ENCODE data around the gene FXN. TPM values are rescaled to one million over a fixed set of nuclear protein-coding genes. Genes with fewer than 3 reads are reported as not detected.
A peak's percentile ranks its signal among the peaks of the same experiment; 100 is the strongest.

Gene FXN
- total RNA-seq, 1 donor from 2014 or later: 22.7 TPM

- Histone ChIP-seq H3K4me3 (ENCODE audit: insufficient read depth, low read depth, low read length) (no peak overlapping the region), H3K9ac (ENCODE audit: low read length) (no peak overlapping the region), H2AFZ (ENCODE audit: low read depth, low read length) (no peak overlapping the region), H3K36me3 (ENCODE audit: insufficient read depth, low read length) (no peaks in the 10 kb centered on the region), H3K27me3 (ENCODE audit: insufficient read depth, low read length) (no peaks in the 10 kb centered on the region), H3K79me2 (ENCODE audit: insufficient read depth, low read length) (no peaks in the 10 kb centered on the region), H3K4me2 (ENCODE audit: low read length) (no peak overlapping the region), H3K4me1 (ENCODE audit: insufficient read depth, low read length) (no peaks in the 10 kb centered on the region), H3K27ac (ENCODE audit: low read depth, low read length) (no peak overlapping the region), H4K20me1 (ENCODE audit: insufficient read depth, low read length) (no peaks in the 10 kb centered on the region), H3K9me3 (ENCODE audit: insufficient read depth, low read depth, low read length) (no peaks in the 10 kb centered on the region)
- Mint-ChIP-seq H3K27me3 (ENCODE audit: low read depth, unreplicated experiment) (no peaks in the 10 kb centered on the region), H3K36me3 (ENCODE audit: low read depth, unreplicated experiment) (no peaks in the 10 kb centered on the region), H3K9me3 (ENCODE audit: unreplicated experiment) (peaks cover 1% of the 10 kb centered on the region), H3K4me1 (ENCODE audit: low read depth, unreplicated experiment) (peaks cover 10% of the 10 kb centered on the region), H3K4me3 (ENCODE audit: unreplicated experiment) (no peak overlapping the region), H3K27ac (ENCODE audit: unreplicated experiment) (no peak overlapping the region)
- no peak for FAIRE-seq
- TF ChIP-seq CTCF (IDR thresholded peaks at IDR 0.05; ENCODE audit: insufficient read depth, low read depth, low read length): no peak
- TF ChIP-seq EZH2 (IDR thresholded peaks at IDR 0.05; ENCODE audit: insufficient read depth, low read length): no peak
- no peak for DNase-seq (ENCODE audit: low read depth)
Observed at GRCh38 chr9:69086769-69087168, 51.2 kb downstream of the FXN start.

- FAIRE-seq (no peak), DNase-seq (ENCODE audit: low read depth) (no peak)
- Histone ChIP-seq H4K20me1 (ENCODE audit: insufficient read depth, low read length) (no peaks in the 10 kb centered on the region), H3K4me2 (ENCODE audit: low read length) (no peak overlapping the region), H3K4me3 (ENCODE audit: insufficient read depth, low read depth, low read length) (no peak overlapping the region), H3K27ac (ENCODE audit: low read depth, low read length) (no peak overlapping the region), H3K36me3 (ENCODE audit: insufficient read depth, low read length) (no peaks in the 10 kb centered on the region), H3K27me3 (ENCODE audit: insufficient read depth, low read length) (no peaks in the 10 kb centered on the region), H3K9me3 (ENCODE audit: insufficient read depth, low read depth, low read length) (no peaks in the 10 kb centered on the region), H3K9ac (ENCODE audit: low read length) (no peak overlapping the region), H2AFZ (ENCODE audit: low read depth, low read length) (no peak overlapping the region), H3K79me2 (ENCODE audit: insufficient read depth, low read length) (no peaks in the 10 kb centered on the region), H3K4me1 (ENCODE audit: insufficient read depth, low read length) (no peaks in the 10 kb centered on the region)
- Mint-ChIP-seq H3K36me3 (ENCODE audit: low read depth, unreplicated experiment) (no peaks in the 10 kb centered on the region), H3K27me3 (ENCODE audit: low read depth, unreplicated experiment) (no peaks in the 10 kb centered on the region), H3K9me3 (ENCODE audit: unreplicated experiment) (peaks cover 1% of the 10 kb centered on the region), H3K27ac (ENCODE audit: unreplicated experiment) (no peak overlapping the region), H3K4me1 (ENCODE audit: low read depth, unreplicated experiment) (peaks cover 19% of the 10 kb centered on the region), H3K4me3 (ENCODE audit: unreplicated experiment) (no peak overlapping the region)
- no peak for TF ChIP-seq CTCF (IDR thresholded peaks at IDR 0.05; ENCODE audit: insufficient read depth, low read depth, low read length)
Observed at GRCh38 chr9:69089082-69089481, 53.5 kb downstream of the FXN start.

GRCh38 chr9:69089491-69089890 lies 53.9 kb downstream of the FXN start:
- Mint-ChIP-seq H3K27ac (ENCODE audit: unreplicated experiment) (no peak overlapping the region), H3K27me3 (ENCODE audit: low read depth, unreplicated experiment) (no peaks in the 10 kb centered on the region), H3K4me3 (ENCODE audit: unreplicated experiment) (no peak overlapping the region), H3K36me3 (ENCODE audit: low read depth, unreplicated experiment) (no peaks in the 10 kb centered on the region), H3K9me3 (ENCODE audit: unreplicated experiment) (peaks cover 1% of the 10 kb centered on the region), H3K4me1 (ENCODE audit: low read depth, unreplicated experiment) (peaks cover 19% of the 10 kb centered on the region)
- Histone ChIP-seq H3K4me3 (ENCODE audit: insufficient read depth, low read depth, low read length) (no peak overlapping the region), H3K79me2 (ENCODE audit: insufficient read depth, low read length) (no peaks in the 10 kb centered on the region), H3K27me3 (ENCODE audit: insufficient read depth, low read length) (no peaks in the 10 kb centered on the region), H3K4me2 (ENCODE audit: low read length) (peak overlapping the region; percentile 5), H2AFZ (ENCODE audit: low read depth, low read length) (no peak overlapping the region), H3K36me3 (ENCODE audit: insufficient read depth, low read length) (no peaks in the 10 kb centered on the region), H4K20me1 (ENCODE audit: insufficient read depth, low read length) (no peaks in the 10 kb centered on the region), H3K4me1 (ENCODE audit: insufficient read depth, low read length) (no peaks in the 10 kb centered on the region), H3K9me3 (ENCODE audit: insufficient read depth, low read depth, low read length) (no peaks in the 10 kb centered on the region), H3K27ac (ENCODE audit: low read depth, low read length) (no peak overlapping the region), H3K9ac (ENCODE audit: low read length) (no peak overlapping the region)
- no peak for FAIRE-seq
- DNase-seq (ENCODE audit: low read depth): no peak
- TF ChIP-seq CTCF (IDR thresholded peaks at IDR 0.05; ENCODE audit: insufficient read depth, low read depth, low read length) (no peak), EZH2 (IDR thresholded peaks at IDR 0.05; ENCODE audit: insufficient read depth, low read length) (no peak)
